ENCODE results near the gene FAM120AOS. TPM values are rescaled to one million over a fixed set of nuclear protein-coding genes. Genes with fewer than 3 reads are reported as not detected.
A peak's percentile ranks its signal among the peaks of the same experiment; 100 is the strongest.

The FAM120AOS gene
- total RNA-seq, 1 experiment from 2014 or later: 53.6 TPM

- H3K9me3 ChIP-seq (ENCODE audit: control insufficient read depth, low read depth, low read length): no peaks in the 10 kb centered on the region
- H3K23ac ChIP-seq (ENCODE audit: insufficient read length, low read depth, low read length): no peak overlapping the region
- H2BK5ac ChIP-seq (ENCODE audit: insufficient read length, low read length): no peak overlapping the region
- H3K27me3 ChIP-seq (ENCODE audit: insufficient read depth, low read length): no peaks in the 10 kb centered on the region
- no peak overlapping the region for H3K14ac ChIP-seq (ENCODE audit: insufficient read depth, low read length)
- H3K4me3 Mint-ChIP-seq: no peak overlapping the region
- H3K9me3 Mint-ChIP-seq: no peaks in the 10 kb centered on the region
- H3K23me2 ChIP-seq (ENCODE audit: insufficient read length, low read depth, low read length, poor library complexity, severe bottlenecking): no peaks in the 10 kb centered on the region
- no peak overlapping the region for H4K5ac ChIP-seq (ENCODE audit: insufficient read length, low read depth, low read length)
- H3K36me3 Mint-ChIP-seq (ENCODE audit: insufficient read depth in 1 of 3, low read depth in 3 of 3): peaks cover 17 to 47% (median 43%) of the 10 kb centered on the region in 3 experiments; a peak in 6 of 7 replicates
- peaks cover 2% of the 10 kb centered on the region; the same call in 1 of the 2 replicates for H3K79me2 ChIP-seq (ENCODE audit: insufficient read depth, low read length)
- H3K27ac Mint-ChIP-seq: peak overlapping the region in 1 of 3 experiments; percentile 17; a peak in 1 of 7 replicates
- H3K9ac ChIP-seq (ENCODE audit: extremely low read depth, insufficient read length, low read length): no peak overlapping the region
- H2BK12ac ChIP-seq (ENCODE audit: insufficient read length, low read depth, low read length): no peak overlapping the region
- no peak overlapping the region for H3T11ph ChIP-seq (ENCODE audit: low read length)
- H3K4me2 ChIP-seq (ENCODE audit: insufficient read depth, insufficient read length, low read length): no peak overlapping the region
- H4K8ac ChIP-seq (replicated peaks; ENCODE audit: insufficient read length, low read depth, low read length): no peak overlapping the region
- H3K56ac ChIP-seq (ENCODE audit: insufficient read length, low read depth, low read length): no peak overlapping the region
- no peak overlapping the region for H4K91ac ChIP-seq (ENCODE audit: insufficient read length, low read depth, low read length)
- no peak overlapping the region for H2AK5ac ChIP-seq (ENCODE audit: insufficient read length, low read length)
- H2BK120ac ChIP-seq (ENCODE audit: low read depth, low read length, poor library complexity, severe bottlenecking): no peak overlapping the region
- WGBS (ENCODE audit: extremely low coverage, insufficient read length, low lambda C conversion rate): no CpG with 5 or more reads among the region's 3 CpGs
- no peak for TF ChIP-seq CTCF (conservative IDR thresholded peaks at IDR 0.05)
- H3K4me1 Mint-ChIP-seq: peaks cover 13 to 20% of the 10 kb centered on the region in 2 experiments
- no peak overlapping the region for H2AFZ ChIP-seq (ENCODE audit: low read length)
- no peak overlapping the region for H2BK20ac ChIP-seq (ENCODE audit: low read depth, low read length, poor library complexity, severe bottlenecking)
- no peaks in the 10 kb centered on the region for H3K27me3 Mint-ChIP-seq (ENCODE audit: low read depth)
- no peak overlapping the region for H3K18ac ChIP-seq (ENCODE audit: insufficient read length, low read depth, low read length)
- no peak for DNase-seq
- H2BK15ac ChIP-seq (ENCODE audit: low read depth, low read length): no peak overlapping the region
- no peak overlapping the region for H3K27ac ChIP-seq (ENCODE audit: insufficient read length, low read depth, low read length)
- no peaks in the 10 kb centered on the region for H4K20me1 ChIP-seq (ENCODE audit: control insufficient read depth, insufficient read depth, insufficient read length)
- no peaks in the 10 kb centered on the region for H3K4me1 ChIP-seq (ENCODE audit: insufficient read depth, low read length)
- H3K4ac ChIP-seq (ENCODE audit: low read depth, low read length): no peak overlapping the region
- H3K79me1 ChIP-seq (ENCODE audit: insufficient read depth, low read depth, low read length, poor library complexity, severe bottlenecking): no peaks in the 10 kb centered on the region
Measured at GRCh38 chr9:93475108-93475507, 21.7 kb upstream of the FAM120AOS start.

Measured in H9 (cell line).